Endothelial cell (in vitro differentiated cells): ENCODE measurements around the gene HSPA1A. TPM values are rescaled to one million over a fixed set of nuclear protein-coding genes. Genes with fewer than 3 reads are reported as not detected.
"Not testable (repeated sequence)": the region's sequence is repeated elsewhere in the genome, so short reads cannot be mapped to it uniquely, and the experiment has no call there.

ENCODE experiments used
- DNase-seq: peaks from one replicate; pipeline ENCODE4 v3.0.0; 2021; ENCODE audit warnings: low spot score
- H3K27ac Mint-ChIP-seq: one replicate; pipeline ENCODE4 v1.8.0; 2021; ENCODE audit warnings: mixed read lengths, inconsistent platforms; ENCODE audit not compliant: unreplicated experiment
- H3K27me3 Mint-ChIP-seq: one replicate; pipeline ENCODE4 v1.8.0; 2021; ENCODE audit warnings: mild to moderate bottlenecking, moderate library complexity, mixed read lengths, inconsistent platforms; ENCODE audit not compliant: unreplicated experiment
- H3K36me3 Mint-ChIP-seq: one replicate; pipeline ENCODE4 v1.8.0; 2021; ENCODE audit warnings: mild to moderate bottlenecking, low read depth, mixed read lengths, inconsistent platforms; ENCODE audit not compliant: unreplicated experiment
- H3K4me1 Mint-ChIP-seq: one replicate; pipeline ENCODE4 v1.8.0; 2021; ENCODE audit warnings: mild to moderate bottlenecking, mixed read lengths, inconsistent platforms; ENCODE audit not compliant: unreplicated experiment
- H3K4me3 Mint-ChIP-seq: one replicate; pipeline ENCODE4 v1.8.0; 2021; ENCODE audit warnings: mild to moderate bottlenecking, mixed read lengths, inconsistent platforms; ENCODE audit not compliant: unreplicated experiment
- H3K9me3 Mint-ChIP-seq: one replicate; pipeline ENCODE4 v1.8.0; 2021; ENCODE audit warnings: mixed read lengths, inconsistent platforms; ENCODE audit not compliant: unreplicated experiment
- total RNA-seq: library from RNA; stranded (reverse); fragmentation: NEBNext Ultra II Directional; extraction: Animal tissue kit (Norgen Biotek cat#: 25700); gene quantifications from one replicate; pipeline ENCODE4 v1.2.1, GENCODE V29; 2021; ENCODE audit not compliant: unreplicated experiment
- TF ChIP-seq, protein P1 (sequence below): fragments of 200-600 bp; sonication (generic); IDR thresholded peaks from one replicate; pipeline ENCODE4 v1.5.0; 2021; ENCODE audit warnings: antibody characterized with exemption; ENCODE audit not compliant: unreplicated experiment

Gene HSPA1A
- total RNA-seq, 1 donor from 2014 or later, result 27.2 TPM

DNA sequence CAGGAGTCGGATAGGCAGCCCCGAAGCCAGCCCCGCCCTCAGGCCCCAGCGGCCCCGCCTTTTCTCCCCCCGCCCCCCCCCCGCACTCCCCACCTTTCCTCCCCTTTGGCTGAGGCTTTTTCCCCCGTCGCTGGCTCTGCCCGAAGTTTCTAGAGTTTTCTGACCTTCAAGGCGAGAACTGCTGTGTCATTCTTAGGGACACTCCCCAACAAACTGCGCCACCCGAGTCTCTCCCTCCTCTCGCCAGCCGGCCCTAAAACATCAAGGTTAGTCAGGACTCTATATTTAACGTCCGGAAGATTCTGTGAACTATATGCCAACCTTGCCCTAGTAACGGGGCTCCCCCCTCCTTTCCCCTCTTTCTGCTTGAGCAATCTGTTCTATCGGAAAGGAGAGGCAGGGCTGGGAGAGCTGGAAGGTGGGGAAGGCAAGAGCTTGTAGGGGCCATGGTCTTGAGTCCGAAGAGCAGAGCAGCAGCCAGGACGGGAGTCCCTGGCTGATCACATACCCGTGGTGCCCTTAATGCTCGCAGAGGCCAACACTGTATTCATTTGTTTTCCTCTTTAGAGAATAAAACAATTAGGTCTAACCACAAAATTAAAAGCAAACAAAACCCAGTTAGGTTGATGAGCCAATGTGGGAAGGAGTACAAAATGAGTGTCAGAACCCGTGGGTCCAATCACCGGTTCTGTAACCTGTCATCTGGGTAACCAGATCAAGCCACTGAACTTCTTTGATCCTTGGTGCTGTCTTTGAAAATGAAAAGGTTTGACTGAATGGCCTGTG is 6.9 kb downstream of the HSPA1A start:
- peaks cover 32% of the 10 kb centered on the region for H3K4me1 Mint-ChIP-seq
- no peaks in the 10 kb centered on the region for H3K36me3 Mint-ChIP-seq
- peak; percentile 14 for DNase-seq
- TF ChIP-seq, protein P1, sequence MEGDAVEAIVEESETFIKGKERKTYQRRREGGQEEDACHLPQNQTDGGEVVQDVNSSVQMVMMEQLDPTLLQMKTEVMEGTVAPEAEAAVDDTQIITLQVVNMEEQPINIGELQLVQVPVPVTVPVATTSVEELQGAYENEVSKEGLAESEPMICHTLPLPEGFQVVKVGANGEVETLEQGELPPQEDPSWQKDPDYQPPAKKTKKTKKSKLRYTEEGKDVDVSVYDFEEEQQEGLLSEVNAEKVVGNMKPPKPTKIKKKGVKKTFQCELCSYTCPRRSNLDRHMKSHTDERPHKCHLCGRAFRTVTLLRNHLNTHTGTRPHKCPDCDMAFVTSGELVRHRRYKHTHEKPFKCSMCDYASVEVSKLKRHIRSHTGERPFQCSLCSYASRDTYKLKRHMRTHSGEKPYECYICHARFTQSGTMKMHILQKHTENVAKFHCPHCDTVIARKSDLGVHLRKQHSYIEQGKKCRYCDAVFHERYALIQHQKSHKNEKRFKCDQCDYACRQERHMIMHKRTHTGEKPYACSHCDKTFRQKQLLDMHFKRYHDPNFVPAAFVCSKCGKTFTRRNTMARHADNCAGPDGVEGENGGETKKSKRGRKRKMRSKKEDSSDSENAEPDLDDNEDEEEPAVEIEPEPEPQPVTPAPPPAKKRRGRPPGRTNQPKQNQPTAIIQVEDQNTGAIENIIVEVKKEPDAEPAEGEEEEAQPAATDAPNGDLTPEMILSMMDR, result no peak
- H3K4me3 Mint-ChIP-seq, result peak overlapping the region; percentile 92
- peaks cover 3% of the 10 kb centered on the region for H3K27me3 Mint-ChIP-seq
- H3K27ac Mint-ChIP-seq, result peak overlapping the region; percentile 93
- no peaks in the 10 kb centered on the region for H3K9me3 Mint-ChIP-seq

DNA sequence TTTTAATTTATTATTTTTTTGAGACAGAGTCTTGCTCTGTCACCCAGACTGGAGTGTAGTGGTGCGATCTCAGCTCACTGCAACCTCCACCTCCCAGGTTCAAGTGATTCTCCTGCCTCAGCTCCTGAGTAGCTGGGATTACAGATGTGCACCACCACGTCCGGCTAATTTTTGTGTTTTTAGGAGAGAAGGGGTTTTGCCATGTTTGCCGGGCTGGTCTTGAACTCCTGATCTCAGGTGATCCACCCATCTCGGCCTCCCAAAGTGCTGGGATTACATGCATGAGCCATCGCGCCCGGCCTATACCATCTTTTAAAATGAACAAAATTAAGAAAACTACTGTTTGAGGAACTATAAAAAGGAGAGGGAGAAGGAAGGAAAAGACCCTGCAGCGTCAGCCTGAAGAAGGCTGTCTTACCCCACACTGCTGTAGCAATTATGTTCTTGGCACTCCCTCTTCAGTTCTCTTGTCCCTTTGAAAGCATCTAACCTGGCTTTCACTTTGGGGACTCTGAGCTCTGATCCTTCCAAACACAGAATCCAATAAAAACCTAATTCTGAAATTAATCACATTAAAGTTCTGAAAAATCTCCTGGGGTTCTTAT is 8.4 kb downstream of the HSPA1A start:
- peaks cover 22% of the 10 kb centered on the region for H3K4me1 Mint-ChIP-seq
- not testable (repeated sequence) for H3K27ac Mint-ChIP-seq, H3K9me3 Mint-ChIP-seq, H3K4me3 Mint-ChIP-seq, H3K36me3 Mint-ChIP-seq, DNase-seq, H3K27me3 Mint-ChIP-seq

DNA sequence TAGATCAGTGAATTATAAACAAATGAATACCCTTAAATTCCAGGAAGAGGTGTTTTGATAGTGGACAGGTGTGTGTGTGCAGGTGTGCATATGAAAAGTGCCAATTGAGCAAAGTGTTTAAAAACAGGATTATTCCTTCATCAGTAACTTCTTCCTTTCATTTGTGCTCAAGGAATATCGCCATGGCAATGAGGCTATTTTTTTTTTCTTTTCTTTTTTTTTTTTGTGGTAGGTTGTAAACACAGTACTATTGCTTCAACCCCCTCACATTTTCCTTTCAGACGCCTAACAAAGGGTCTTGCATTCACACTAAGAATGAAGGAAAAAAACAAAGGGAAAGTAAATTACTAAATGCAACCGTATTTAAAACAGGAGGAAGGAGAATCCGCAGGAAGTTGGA is 10.2 kb downstream of the HSPA1A start:
- no peak for DNase-seq
- H3K27me3 Mint-ChIP-seq, result peaks cover 5% of the 10 kb centered on the region
- no peak overlapping the region for H3K4me3 Mint-ChIP-seq

DNA sequence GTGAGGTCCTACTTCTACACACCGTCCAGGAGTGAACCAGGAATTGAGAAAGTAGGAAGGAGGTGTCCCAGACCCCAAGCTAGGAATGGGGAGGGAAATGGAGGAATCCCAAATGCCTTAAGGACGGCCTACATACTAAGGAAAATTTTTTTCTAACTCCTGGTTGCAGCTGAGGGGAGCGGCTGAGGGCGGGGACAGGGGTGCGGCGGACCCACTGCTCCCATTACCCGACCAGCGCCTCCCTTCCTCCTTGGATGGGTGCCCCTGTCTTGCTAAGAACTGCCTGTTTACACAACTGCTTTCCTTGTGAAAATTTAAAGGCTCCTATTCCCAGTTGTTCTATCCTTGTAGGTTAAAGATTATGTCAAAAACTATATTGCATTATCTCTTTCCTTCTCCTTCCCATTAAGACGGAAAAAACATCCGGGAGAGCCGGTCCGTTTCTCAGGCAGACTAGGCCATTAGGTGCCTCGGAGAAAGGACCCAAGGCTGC is 11.5 kb downstream of the HSPA1A start:
- Mint-ChIP-seq H3K9me3 (no peaks in the 10 kb centered on the region), H3K4me1 (peaks cover 24% of the 10 kb centered on the region), H3K36me3 (no peaks in the 10 kb centered on the region), H3K27ac (peak overlapping the region; percentile 96), H3K27me3 (peaks cover 4% of the 10 kb centered on the region), H3K4me3 (peak overlapping the region; percentile 92)
- DNase-seq, result peak; percentile 22
- TF ChIP-seq, protein P1, result no peak

More for the DNA sequence above, 10.2 kb downstream of the HSPA1A start:
- no peaks in the 10 kb centered on the region for H3K36me3 Mint-ChIP-seq
- peaks cover 27% of the 10 kb centered on the region for H3K4me1 Mint-ChIP-seq
- H3K9me3 Mint-ChIP-seq, result no peaks in the 10 kb centered on the region
- TF ChIP-seq, protein P1, result no peak
- H3K27ac Mint-ChIP-seq, result peak overlapping the region; percentile 88

DNA sequence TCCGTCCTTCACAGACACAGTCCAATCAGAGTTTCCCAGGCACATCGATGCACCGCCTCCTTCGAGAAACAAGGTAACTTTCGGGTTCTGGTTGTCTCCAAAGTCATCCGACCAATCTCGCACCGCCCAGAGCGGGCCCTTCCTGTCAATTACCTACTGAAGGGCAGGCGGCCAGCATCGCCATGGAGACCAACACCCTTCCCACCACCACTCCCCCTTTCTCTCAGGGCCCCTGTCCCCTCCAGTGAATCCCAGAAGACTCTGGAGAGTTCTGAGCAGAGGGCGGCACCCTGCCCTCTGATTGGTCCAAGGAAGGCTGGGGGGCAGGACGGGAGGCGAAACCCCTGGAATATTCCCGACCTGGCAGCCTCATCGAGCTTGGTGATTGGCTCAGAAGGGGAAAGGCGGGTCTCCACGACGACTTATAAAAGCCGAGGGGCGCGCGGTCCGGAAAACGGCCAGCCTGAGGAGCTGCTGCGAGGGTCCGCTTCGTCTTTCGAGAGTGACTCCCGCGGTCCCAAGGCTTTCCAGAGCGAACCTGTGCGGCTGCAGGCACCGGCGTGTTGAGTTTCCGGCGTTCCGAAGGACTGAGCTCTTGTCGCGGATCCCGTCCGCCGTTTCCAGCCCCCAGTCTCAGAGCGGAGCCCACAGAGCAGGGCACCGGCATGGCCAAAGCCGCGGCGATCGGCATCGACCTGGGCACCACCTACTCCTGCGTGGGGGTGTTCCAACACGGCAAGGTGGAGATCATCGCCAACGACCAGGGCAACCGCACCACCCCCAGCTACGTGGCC is 12.1 kb downstream of the HSPA1A start, which contains the start of gene HSPA1B:
Gene HSPA1B, plus strand, starts transcription at position 453 of the 794 bp plus-strand sequence. Its CDS starts 213 bp downstream, at position 666.
- no peaks in the 10 kb centered on the region for H3K9me3 Mint-ChIP-seq
- H3K27me3 Mint-ChIP-seq, result peaks cover 3% of the 10 kb centered on the region
- no peaks in the 10 kb centered on the region for H3K36me3 Mint-ChIP-seq
- TF ChIP-seq, protein P1, result no peak
- peak within 1 kb of the TSS; percentile 96 for H3K27ac Mint-ChIP-seq
- peaks cover 20% of the 10 kb centered on the region for H3K4me1 Mint-ChIP-seq
- peak; percentile 87 for DNase-seq
- peak within 1 kb of the TSS; percentile 92 for H3K4me3 Mint-ChIP-seq
